ENCODE measurements around the gene BMF. TPM values are rescaled to one million over a fixed set of nuclear protein-coding genes. Genes with fewer than 3 reads are reported as not detected.

BMF gene
- total and polyA plus RNA-seq, 3 donors from 2014 or later: 4.9 to 7.7 (median 6.9) TPM

DNA sequence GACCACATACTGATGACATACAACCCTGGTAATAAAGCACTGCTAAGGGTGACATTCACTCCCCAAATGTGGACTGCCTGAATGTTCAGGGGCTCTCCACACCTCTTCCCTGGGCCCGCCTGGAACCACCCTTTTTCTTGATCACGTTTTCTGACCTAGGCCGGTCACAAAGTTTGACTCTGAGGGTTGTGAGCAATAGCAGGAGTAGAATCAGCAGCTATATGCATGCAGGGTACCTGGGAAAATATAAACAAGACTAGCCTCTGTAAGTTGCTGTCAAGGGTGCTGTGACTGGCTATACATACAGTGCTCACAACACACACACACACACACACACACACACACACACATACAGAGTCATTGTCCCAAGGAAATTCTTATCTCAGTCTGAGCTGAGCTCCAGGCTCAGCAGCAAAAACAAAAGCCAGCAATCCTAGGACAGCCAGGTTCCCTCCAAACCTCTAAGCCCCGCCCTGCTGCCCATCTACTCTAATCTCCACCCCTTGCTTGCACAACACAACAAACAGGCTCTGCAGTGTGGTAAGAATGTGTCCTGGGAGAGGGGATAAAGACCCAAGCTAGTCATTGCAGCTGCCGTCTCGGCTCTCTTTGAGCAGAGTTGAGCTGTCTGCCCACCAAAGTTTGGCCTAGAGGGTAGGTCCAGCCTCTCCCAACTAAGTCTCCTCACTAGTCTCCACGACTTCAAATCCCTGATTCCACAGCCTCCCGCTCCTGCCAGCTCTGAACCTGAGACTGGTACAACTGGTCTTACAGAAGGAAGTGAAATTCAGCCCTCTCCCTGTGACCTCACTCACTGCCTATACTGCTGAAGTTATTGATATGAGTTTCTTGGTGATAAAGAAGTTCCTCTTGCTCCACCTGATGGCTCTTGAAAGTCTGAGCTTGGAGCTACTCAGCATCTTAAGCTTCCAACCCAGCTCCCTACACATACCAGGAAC lies 2.2 kb downstream of the BMF start:
- H3K9me3 ChIP-seq: no peaks in the 10 kb centered on the region
- peak; percentile 62 for DNase-seq
- no peak overlapping the region for H3K4me3 ChIP-seq
- no peaks in the 10 kb centered on the region for H3K27me3 ChIP-seq
- H3K36me3 ChIP-seq (ENCODE audit: low read depth, missing control alignments): no peaks in the 10 kb centered on the region
- peaks cover 55% of the 10 kb centered on the region for H3K4me1 ChIP-seq
- peak overlapping the region in 1 of 2 donors; percentile 44 for H3K27ac ChIP-seq
- 79 to 87% methylated on average over 8 of the region's 8 CpGs for WGBS, 2 donors
- intact Hi-C loops (cut with DNase I; ENCODE audit: low total_unique reads): loop anchor here (10.0 kb wide), 1 partner anchor 62 kb away; no protein-coding TSS in a partner anchor
- TF ChIP-seq, protein P1, sequence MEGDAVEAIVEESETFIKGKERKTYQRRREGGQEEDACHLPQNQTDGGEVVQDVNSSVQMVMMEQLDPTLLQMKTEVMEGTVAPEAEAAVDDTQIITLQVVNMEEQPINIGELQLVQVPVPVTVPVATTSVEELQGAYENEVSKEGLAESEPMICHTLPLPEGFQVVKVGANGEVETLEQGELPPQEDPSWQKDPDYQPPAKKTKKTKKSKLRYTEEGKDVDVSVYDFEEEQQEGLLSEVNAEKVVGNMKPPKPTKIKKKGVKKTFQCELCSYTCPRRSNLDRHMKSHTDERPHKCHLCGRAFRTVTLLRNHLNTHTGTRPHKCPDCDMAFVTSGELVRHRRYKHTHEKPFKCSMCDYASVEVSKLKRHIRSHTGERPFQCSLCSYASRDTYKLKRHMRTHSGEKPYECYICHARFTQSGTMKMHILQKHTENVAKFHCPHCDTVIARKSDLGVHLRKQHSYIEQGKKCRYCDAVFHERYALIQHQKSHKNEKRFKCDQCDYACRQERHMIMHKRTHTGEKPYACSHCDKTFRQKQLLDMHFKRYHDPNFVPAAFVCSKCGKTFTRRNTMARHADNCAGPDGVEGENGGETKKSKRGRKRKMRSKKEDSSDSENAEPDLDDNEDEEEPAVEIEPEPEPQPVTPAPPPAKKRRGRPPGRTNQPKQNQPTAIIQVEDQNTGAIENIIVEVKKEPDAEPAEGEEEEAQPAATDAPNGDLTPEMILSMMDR (IDR thresholded peaks at IDR 0.05): no peak
- TF ChIP-seq POLR2A (IDR thresholded peaks at IDR 0.05): no peak

DNA sequence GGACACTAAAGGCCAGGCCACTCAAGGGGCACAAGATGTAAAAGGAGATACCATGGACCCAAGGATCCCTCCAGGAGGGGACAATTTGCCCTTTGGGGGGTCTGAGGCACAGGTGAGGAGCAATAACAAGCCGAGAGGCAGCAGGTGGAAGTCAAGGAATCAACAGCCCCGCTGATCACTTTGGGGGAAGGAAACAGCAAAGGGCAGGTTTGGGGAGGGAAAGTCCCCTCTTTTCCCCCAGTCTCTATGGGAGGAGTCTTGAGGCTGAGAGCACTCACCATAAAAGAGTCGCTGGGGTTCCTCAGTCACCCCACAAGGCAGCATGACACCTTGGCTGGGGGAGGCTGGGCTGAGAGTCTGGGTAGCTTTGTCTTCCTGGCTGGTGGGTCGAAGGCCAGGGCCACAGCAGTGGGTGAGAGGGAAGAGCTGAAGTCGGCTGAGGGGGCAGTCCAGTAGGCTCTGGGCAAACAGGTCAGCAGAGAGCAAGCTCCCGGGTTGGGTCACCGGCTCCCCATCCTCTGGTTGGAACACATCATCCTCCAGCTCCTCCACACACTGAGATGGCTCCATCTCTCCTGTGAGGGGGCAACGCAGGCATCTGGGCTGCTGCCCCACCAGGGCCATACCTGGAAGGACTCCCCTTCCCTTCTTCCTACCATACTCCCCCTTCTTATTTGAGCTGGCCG lies 3.0 kb downstream of the BMF start:
- Histone ChIP-seq H3K9me3 (no peaks in the 10 kb centered on the region), H3K4me3 (no peak overlapping the region), H3K36me3 (ENCODE audit: low read depth, missing control alignments) (no peaks in the 10 kb centered on the region), H3K27ac (peak overlapping the region in 1 of 2 donors; percentile 90), H3K4me1 (peaks cover 55% of the 10 kb centered on the region), H3K27me3 (no peaks in the 10 kb centered on the region)
- TF ChIP-seq POLR2A (IDR thresholded peaks at IDR 0.05): no peak
- TF ChIP-seq, protein P1 (IDR thresholded peaks at IDR 0.05): no peak
- intact Hi-C loops (cut with DNase I; ENCODE audit: low total_unique reads): loop anchor here (10.0 kb wide), 1 partner anchor 61 kb away; no protein-coding TSS in a partner anchor
- 88% methylated on average over 7 to 9 of the region's 9 CpGs for WGBS, 2 donors
- DNase-seq: no peak

DNA sequence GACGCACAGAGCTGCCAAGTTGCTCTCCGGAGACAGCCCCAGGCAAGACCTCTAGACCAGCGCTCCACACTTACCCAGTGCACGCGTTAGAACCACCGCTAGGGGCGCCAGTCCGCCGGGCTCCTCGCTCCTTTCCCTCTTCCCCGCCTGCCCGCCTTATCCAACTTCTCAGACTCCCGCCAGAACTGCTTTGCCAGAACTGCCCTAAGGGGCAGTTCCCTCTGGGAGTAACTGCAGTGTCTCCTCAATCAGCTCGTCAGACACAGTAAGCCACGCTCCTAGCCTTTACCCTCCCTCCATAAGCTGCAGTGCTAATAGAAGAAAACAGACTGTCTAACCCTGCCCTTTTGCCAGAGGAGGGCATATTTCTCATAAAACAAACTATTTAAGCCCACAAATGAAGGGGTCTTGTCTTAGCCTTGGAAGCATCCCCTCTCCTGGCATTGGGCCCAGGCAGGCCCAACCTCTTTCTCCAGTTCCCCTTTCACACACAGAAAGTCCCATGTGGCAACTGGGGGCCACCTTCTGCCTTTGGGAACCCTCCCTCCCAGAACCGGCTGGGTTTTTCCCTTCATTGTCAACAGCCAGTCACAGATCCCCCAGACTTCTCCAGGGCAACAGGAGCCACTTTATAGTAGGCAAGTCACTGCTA lies 3.7 kb downstream of the BMF start:
- intact Hi-C loops (cut with DNase I; ENCODE audit: low total_unique reads): loop anchor here (10.0 kb wide), 1 partner anchor 60 kb away; no protein-coding TSS in a partner anchor
- no peak overlapping the region for H3K4me3 ChIP-seq
- 3 to 8% methylated on average over 14 to 16 of the region's 16 CpGs for WGBS, 2 donors

DNA sequence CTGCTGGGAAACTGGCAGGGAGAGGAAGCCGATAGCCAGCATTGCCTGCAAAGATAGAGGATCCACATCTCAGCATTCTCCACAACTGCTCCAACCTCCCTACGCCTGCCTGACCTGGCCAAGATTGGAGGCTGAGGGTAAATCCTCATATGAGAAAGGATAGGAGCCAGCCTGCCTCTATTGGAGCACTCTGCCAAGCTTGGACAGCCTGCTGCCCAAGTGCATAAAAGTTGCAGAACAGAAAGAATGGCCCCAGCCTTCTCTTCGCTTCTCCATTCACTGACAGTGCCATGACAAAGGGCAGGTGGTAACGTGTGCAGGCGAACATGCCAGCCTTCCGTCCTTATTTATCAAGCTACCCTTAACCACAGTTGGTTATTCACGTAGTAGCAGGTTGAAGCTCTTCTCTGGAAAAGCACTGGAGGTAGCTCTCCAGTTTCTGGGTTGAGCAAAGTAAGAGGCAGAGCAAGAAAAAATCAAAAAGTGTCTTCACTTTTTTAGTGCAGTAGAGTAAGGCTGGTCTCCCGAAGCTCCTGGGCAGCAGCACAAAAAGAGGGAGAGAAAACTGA lies 4.3 kb downstream of the BMF start:
- Histone ChIP-seq H3K27me3 (no peaks in the 10 kb centered on the region), H3K4me3 (no peak overlapping the region), H3K36me3 (ENCODE audit: low read depth, missing control alignments) (no peaks in the 10 kb centered on the region), H3K27ac (peak overlapping the region in 1 of 2 donors; percentile 90), H3K9me3 (no peaks in the 10 kb centered on the region), H3K4me1 (peaks cover 55% of the 10 kb centered on the region)
- DNase-seq: no peak
- no peak for TF ChIP-seq POLR2A (IDR thresholded peaks at IDR 0.05)
- TF ChIP-seq, protein P1 (IDR thresholded peaks at IDR 0.05): no peak
- WGBS, 2 donors: 47 to 49% methylated on average over 7 to 8 of the region's 8 CpGs
- intact Hi-C loops (cut with DNase I; ENCODE audit: low total_unique reads): loop anchor here (10.0 kb wide), 1 partner anchor 60 kb away; no protein-coding TSS in a partner anchor

More for the DNA sequence above, 3.7 kb downstream of the BMF start:
- TF ChIP-seq, protein P1 (IDR thresholded peaks at IDR 0.05): peak; percentile 88 to 99 (median 93)
- TF ChIP-seq POLR2A (IDR thresholded peaks at IDR 0.05): no peak
- H3K9me3 ChIP-seq: no peaks in the 10 kb centered on the region
- H3K27me3 ChIP-seq: no peaks in the 10 kb centered on the region
- peaks cover 55% of the 10 kb centered on the region for H3K4me1 ChIP-seq
- H3K36me3 ChIP-seq (ENCODE audit: low read depth, missing control alignments): no peaks in the 10 kb centered on the region
- H3K27ac ChIP-seq: peak overlapping the region; percentile 70 to 90
- DNase-seq: peak; percentile 95

Measured in testis (tissue), 3 donors.